K562 (cell line): ENCODE results near the gene TOR1B.

Experiments used
- BMI1 ChIP-seq: fragments of 150-350 bp; IDR thresholded peaks from 2 replicates; pipeline ENCODE4 v1.6.1; 2014; ENCODE audit warnings: low read length
- CTCF ChIP-seq, 3 experiments: IDR thresholded peaks in 2 of 3; conservative IDR thresholded peaks in 1 of 3; 2 replicates each; pipeline ENCODE4 v1.5.1; 2011 to 2012; ENCODE audit warnings: low read length in 3 of 3, mild to moderate bottlenecking in 3 of 3, control low read depth in 2 of 3, improper control_type of control experiment in 1 of 3, inconsistent platforms in 1 of 3, low read depth in 1 of 3, mixed read lengths in 1 of 3, moderate library complexity in 1 of 3; ENCODE audit not compliant: insufficient read depth in 2 of 3
- FOXK2 ChIP-seq, 2 experiments: fragments of 450-650 bp; IDR thresholded peaks in 1 of 2; conservative IDR thresholded peaks in 1 of 2; 2 replicates each; pipeline ENCODE4 v1.6.1; 2016; ENCODE audit warnings: low read depth in 2 of 2, mild to moderate bottlenecking in 1 of 2
- GABPA ChIP-seq: fragments of 200-800 bp; sonication (Bioruptor generic); conservative IDR thresholded peaks from 2 replicates; pipeline ENCODE4 v1.6.1; 2016; ENCODE audit warnings: low read depth, missing genetic modification characterization, missing compliant biosample characterization
- ILK ChIP-seq: fragments of 450-650 bp; IDR thresholded peaks from 2 replicates; pipeline ENCODE4 v1.6.1; 2016; ENCODE audit warnings: missing genetic modification characterization, low read depth, mild to moderate bottlenecking, missing compliant biosample characterization, moderate library complexity, borderline replicate concordance
- MAX ChIP-seq: sonication (generic); formaldehyde crosslinking; IDR thresholded peaks from 2 replicates; pipeline ENCODE4 v1.9.0; 2022; ENCODE audit warnings: mild to moderate bottlenecking, missing genetic modification reagents
- MTF1 ChIP-seq: fragments of 250-450 bp; sonication (Bioruptor Pico); IDR thresholded peaks from 2 replicates; pipeline ENCODE4 v1.9.0; 2021; ENCODE audit warnings: moderate library complexity, mild to moderate bottlenecking, inconsistent platforms, borderline replicate concordance
- NFYB ChIP-seq: IDR thresholded peaks from 2 replicates; pipeline ENCODE4 v1.6.1; 2011; ENCODE audit warnings: mild to moderate bottlenecking, moderate library complexity; ENCODE audit not compliant: insufficient read length; ENCODE audit errors: extremely low read depth
- PATZ1 ChIP-seq: fragments of 250-450 bp; sonication (Bioruptor Pico); IDR thresholded peaks from 2 replicates; pipeline ENCODE4 v1.5.0; 2020; ENCODE audit warnings: mild to moderate bottlenecking, borderline replicate concordance
- RBBP5 ChIP-seq: fragments of 200-600 bp; sonication (generic); IDR thresholded peaks from 2 replicates; pipeline ENCODE4 v1.6.1; 2012; ENCODE audit warnings: borderline replicate concordance, mild to moderate bottlenecking, low read length, control low read depth, inconsistent platforms; ENCODE audit not compliant: insufficient read depth, poor library complexity, severe bottlenecking
- ZNF445 ChIP-seq: fragments of 250-450 bp; sonication (Bioruptor Pico); IDR thresholded peaks from 2 replicates; pipeline ENCODE4 v1.4.0; 2020; ENCODE audit warnings: low read depth, mild to moderate bottlenecking, moderate library complexity
- TF ChIP-seq, protein P1 (sequence below): sonication (generic); formaldehyde crosslinking; IDR thresholded peaks from 2 replicates; pipeline ENCODE4 v1.8.1; 2023; ENCODE audit warnings: mild to moderate bottlenecking, missing genetic modification reagents
- TF ChIP-seq, protein P2 (sequence below): fragments of 450-650 bp; IDR thresholded peaks from 2 replicates; pipeline ENCODE4 v1.6.1; 2017; ENCODE audit warnings: mild to moderate bottlenecking, moderate library complexity
- TF ChIP-seq, protein P3 (sequence below): fragments of 450-650 bp; formaldehyde crosslinking; IDR thresholded peaks from 2 replicates; pipeline ENCODE4 v1.4.0; 2022; ENCODE audit warnings: missing genetic modification characterization

GRCh38 chr9:129755151-129755550, 47.8 kb upstream of the TOR1B start:
- TF ChIP-seq ZNF445 (CRISPR knock-in tag) = no peak
- TF ChIP-seq, protein P1, sequence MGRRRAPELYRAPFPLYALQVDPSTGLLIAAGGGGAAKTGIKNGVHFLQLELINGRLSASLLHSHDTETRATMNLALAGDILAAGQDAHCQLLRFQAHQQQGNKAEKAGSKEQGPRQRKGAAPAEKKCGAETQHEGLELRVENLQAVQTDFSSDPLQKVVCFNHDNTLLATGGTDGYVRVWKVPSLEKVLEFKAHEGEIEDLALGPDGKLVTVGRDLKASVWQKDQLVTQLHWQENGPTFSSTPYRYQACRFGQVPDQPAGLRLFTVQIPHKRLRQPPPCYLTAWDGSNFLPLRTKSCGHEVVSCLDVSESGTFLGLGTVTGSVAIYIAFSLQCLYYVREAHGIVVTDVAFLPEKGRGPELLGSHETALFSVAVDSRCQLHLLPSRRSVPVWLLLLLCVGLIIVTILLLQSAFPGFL (CRISPR knock-in tag) = no peak
- no peak for TF ChIP-seq PATZ1 (CRISPR knock-in tag)
- TF ChIP-seq NFYB = no peak
- no peak for TF ChIP-seq MAX (CRISPR knock-in tag)
- TF ChIP-seq MTF1 (CRISPR knock-in tag) = no peak
- no peak for TF ChIP-seq RBBP5
- TF ChIP-seq ILK (tag) = no peak
- no peak for TF ChIP-seq CTCF (IDR thresholded peaks at IDR 0.05 in 2 of 3, conservative IDR thresholded peaks at IDR 0.05 in 1 of 3; ENCODE audit: insufficient read depth in 2 of 3, low read depth in 1 of 3, low read length in 3 of 3)
- TF ChIP-seq, protein P2, sequence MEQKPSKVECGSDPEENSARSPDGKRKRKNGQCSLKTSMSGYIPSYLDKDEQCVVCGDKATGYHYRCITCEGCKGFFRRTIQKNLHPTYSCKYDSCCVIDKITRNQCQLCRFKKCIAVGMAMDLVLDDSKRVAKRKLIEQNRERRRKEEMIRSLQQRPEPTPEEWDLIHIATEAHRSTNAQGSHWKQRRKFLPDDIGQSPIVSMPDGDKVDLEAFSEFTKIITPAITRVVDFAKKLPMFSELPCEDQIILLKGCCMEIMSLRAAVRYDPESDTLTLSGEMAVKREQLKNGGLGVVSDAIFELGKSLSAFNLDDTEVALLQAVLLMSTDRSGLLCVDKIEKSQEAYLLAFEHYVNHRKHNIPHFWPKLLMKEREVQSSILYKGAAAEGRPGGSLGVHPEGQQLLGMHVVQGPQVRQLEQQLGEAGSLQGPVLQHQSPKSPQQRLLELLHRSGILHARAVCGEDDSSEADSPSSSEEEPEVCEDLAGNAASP = no peak
- no peak for TF ChIP-seq FOXK2 (conservative IDR thresholded peaks at IDR 0.05 in 1 of 2, IDR thresholded peaks at IDR 0.05 in 1 of 2; ENCODE audit: low read depth in 2 of 2)
- no peak for TF ChIP-seq GABPA (tag)
- no peak for TF ChIP-seq BMI1
- TF ChIP-seq, protein P3, sequence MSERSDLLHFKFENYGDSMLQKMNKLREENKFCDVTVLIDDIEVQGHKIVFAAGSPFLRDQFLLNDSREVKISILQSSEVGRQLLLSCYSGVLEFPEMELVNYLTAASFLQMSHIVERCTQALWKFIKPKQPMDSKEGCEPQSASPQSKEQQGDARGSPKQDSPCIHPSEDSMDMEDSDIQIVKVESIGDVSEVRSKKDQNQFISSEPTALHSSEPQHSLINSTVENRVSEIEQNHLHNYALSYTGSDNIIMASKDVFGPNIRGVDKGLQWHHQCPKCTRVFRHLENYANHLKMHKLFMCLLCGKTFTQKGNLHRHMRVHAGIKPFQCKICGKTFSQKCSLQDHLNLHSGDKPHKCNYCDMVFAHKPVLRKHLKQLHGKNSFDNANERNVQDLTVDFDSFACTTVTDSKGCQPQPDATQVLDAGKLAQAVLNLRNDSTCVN = no peak
